IPS-NIHi11 (cell line): Measurements from ENCODE around the gene AMER2.

Experiments used
- DNase-seq: peaks from one replicate; pipeline ENCODE4 v3.0.0; 2012; ENCODE audit warnings: mixed read lengths, low spot score

Gene AMER2

GRCh38 chr13:25151626-25152195 lies 20.4 kb downstream of the AMER2 start:
- no peak for DNase-seq

GRCh38 chr13:25149711-25150110 lies 22.4 kb downstream of the AMER2 start:
- no peak for DNase-seq

DNA sequence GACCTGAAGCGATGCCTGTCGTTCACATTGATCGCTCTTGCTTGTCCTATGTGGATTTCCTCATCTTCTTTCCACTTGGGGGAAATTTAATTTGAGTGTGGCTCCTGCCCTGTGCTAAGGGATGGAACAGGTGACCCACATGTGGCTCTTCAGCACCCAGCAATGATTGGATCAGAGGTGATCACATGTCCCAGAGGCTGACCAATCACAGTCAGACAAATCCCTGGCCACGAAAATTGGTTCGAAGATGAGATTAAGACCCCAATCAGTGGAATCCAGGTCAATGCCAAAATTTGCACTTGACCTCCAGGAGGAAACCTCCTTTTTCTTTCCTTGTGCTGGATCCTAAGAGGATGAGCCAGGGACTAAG lies 23.7 kb downstream of the AMER2 start:
- no peak for DNase-seq

- DNase-seq, result no peak
Measured at GRCh38 chr13:25147638-25148401, 24.3 kb downstream of the AMER2 start.

GRCh38 chr13:25143706-25144105 lies 28.4 kb downstream of the AMER2 start:
- DNase-seq, result no peak

- DNase-seq, result no peak
Measured at GRCh38 chr13:25141042-25141441, 31.0 kb downstream of the AMER2 start.

DNA sequence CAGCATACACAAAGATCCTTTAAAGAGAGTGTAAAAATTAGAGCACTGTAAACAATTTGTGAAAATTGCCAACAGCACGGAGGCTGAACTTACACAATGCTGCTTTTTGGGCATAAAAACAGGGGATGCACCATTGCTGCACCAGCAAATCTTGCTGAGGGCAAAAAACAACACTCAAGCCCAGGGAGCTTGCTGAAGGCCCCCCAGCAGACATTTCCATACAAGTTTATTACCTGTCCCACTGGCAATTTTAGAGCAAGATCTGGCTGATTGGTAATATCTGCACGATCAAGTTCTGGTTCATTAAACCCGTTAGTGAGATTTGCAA lies 34.3 kb downstream of the AMER2 start:
- no peak for DNase-seq

- DNase-seq, result no peak
Measured at GRCh38 chr13:25136880-25137787, 35.0 kb downstream of the AMER2 start.

- DNase-seq, result no peak
Measured at GRCh38 chr13:25135896-25136295, 36.2 kb downstream of the AMER2 start.

GRCh38 chr13:25132751-25133390 lies 39.2 kb downstream of the AMER2 start:
- DNase-seq, result no peak

DNA sequence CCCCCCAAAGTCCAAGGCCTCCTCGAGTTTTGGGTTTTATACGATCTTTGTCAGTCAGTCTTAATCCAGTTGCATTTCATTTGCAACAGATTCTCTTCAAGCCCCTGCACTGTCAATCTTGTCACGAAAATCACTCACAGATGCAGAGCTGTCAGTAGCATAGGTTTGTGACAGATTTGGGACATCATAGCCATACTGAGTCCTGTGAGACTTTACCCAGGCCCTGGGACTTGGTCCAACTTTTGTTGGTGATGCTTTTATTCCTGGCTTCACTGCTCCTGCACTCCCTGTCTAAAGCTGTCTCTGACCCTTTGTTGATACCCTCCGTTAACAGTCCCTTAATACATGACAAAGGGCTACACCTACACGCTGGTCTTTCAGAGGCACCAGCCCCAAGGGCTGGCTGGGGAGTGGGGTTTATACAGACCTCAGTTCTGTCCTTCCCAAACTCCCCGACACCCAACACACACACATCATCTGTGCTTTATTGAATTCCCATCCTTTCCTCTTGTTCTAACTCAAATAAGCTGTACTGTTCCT lies 40.1 kb downstream of the AMER2 start:
- DNase-seq, result peak; percentile 47

DNA sequence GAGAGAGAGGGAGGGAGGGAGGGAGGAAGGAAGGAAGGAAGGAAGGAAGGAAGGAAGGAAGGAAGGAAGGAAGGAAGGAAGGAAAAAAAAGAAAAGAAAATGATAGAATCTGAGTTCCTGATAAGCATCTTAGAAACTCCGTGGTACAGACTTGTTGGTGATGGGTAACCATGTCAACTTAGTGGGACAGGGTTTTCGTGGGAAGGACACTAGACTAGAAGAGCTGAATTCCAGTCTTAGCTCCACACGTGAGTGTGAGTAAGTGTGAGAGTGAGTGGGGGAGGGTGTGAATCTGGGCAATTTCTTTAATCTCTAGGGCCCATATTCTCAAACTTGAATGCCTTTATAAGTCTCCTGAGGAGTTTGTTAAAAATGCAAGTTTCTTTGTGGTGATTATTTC lies 41.1 kb downstream of the AMER2 start:
- no peak for DNase-seq

DNA sequence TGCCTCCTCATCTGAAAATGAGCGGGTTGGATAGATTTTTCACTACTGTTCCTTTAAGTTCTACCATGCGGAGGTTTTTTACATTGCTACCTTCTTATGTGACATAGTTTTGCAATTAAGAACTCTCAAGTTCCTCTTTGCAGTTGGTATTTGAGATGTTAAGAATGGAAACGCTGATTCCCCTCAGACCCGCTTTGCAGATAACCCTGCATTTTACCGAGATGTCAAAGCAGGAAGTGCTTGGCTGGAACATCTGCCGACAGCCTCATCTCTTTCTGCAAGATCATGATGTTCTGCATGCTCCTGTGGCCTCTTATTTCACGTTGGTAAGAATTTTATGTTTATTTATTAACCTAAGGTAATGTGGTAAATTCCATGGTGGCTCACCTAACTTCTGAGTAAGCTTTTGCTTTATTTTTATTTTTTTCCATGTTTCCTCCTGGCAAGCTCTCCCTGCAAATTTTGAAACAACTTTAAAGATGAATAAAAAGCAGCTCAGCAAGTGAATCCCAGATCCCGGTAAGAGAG lies 53.6 kb downstream of the AMER2 start:
- no peak for DNase-seq

DNA sequence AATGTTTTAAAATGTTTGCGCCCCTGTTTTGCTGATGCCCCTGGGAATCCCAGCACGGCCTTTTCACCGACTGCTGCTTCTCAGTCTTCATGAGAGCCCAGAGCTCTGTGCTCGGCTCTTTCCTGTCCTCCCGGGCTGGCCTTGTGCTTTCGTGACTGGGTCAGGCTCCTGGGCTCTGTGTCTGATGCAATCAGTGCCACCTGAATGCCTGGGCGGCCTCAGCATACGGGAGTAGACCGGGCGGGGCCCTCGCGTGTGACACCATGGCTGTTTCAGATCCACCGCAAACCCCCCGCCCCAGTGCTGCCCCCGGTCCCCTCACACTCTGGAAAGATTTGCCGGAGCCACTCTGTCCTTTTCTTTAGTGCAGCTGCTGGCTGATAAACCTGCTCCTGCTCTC lies 54.8 kb downstream of the AMER2 start:
- no peak for DNase-seq

- no peak for DNase-seq
Measured at GRCh38 chr13:25116044-25116443, 56.0 kb downstream of the AMER2 start.

DNA sequence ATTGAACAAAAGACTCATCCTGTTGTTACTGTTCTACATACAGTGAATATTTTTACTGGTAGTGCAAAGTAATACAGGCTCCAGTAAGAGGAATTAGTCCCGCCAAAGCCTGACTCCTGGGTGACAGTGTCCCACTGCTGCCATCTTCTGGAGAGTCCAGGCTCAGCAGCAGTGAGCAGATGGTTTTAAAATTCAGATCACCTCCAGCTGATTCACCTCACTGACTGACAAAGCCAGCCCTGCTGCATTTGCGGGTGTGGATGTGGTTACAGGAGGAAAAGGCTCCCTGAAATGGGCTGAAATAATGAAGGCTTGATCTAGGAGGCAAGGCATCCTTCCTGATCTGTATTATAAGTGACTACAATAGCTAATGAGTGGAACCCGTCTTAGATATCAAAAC lies 57.9 kb downstream of the AMER2 start:
- peak; percentile 84 for DNase-seq

GRCh38 chr13:25112695-25113255 lies 59.3 kb downstream of the AMER2 start:
- no peak for DNase-seq
